ENCODE results near the gene GRIN3B.

GRIN3B gene

DNA sequence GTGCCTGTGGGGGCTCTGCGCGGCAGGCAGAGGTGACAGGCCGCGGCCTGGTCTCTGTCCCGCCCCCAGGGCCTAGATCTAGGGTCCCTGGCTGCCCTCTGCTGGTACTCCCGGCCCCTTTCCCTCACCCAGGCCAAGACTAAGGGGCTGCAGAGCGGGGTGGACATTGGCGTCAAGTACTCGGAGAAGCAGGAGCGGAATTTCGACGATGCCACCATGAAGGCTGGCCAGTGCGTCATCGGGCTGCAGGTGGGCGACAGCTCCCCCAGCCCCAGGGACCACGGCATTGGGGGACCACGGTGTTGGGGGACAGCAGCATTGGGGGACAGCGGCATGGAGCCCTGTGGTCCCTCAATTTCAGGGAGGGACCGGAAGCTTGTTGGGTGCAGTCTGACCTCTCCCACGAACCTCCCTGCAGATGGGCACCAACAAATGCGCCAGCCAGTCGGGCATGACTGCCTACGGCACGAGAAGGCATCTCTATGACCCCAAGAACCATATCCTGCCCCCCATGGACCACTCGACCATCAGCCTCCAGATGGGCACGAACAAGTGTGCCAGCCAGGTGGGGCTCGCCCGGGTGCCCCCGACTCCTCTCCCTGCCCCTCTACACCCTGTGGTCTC, 35.9 kb downstream of the GRIN3B start (continued):
- TF ChIP-seq, protein P1, sequence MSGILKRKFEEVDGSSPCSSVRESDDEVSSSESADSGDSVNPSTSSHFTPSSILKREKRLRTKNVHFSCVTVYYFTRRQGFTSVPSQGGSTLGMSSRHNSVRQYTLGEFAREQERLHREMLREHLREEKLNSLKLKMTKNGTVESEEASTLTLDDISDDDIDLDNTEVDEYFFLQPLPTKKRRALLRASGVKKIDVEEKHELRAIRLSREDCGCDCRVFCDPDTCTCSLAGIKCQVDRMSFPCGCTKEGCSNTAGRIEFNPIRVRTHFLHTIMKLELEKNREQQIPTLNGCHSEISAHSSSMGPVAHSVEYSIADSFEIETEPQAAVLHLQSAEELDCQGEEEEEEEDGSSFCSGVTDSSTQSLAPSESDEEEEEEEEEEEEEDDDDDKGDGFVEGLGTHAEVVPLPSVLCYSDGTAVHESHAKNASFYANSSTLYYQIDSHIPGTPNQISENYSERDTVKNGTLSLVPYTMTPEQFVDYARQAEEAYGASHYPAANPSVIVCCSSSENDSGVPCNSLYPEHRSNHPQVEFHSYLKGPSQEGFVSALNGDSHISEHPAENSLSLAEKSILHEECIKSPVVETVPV (CRISPR knock-in tag; IDR thresholded peaks at IDR 0.05) = no peak

DNA sequence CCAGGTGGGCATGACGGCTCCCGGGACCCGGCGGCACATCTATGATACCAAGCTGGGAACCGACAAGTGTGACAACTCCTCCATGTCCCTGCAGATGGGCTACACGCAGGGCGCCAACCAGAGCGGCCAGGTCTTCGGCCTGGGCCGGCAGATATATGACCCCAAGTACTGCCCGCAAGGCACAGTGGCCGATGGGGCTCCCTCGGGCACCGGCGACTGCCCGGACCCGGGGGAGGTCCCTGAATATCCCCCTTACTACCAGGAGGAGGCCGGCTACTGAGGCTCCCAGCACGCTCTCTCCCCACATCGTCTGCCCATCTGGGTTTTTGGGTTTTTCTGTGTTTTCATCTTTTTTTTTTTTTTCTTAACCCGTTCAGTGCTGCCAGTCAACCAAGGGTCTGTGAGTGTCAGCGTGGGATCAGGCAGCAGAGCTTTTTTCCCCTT, 37.4 kb downstream of the GRIN3B start:
- no peak for ATAC-seq

DNA sequence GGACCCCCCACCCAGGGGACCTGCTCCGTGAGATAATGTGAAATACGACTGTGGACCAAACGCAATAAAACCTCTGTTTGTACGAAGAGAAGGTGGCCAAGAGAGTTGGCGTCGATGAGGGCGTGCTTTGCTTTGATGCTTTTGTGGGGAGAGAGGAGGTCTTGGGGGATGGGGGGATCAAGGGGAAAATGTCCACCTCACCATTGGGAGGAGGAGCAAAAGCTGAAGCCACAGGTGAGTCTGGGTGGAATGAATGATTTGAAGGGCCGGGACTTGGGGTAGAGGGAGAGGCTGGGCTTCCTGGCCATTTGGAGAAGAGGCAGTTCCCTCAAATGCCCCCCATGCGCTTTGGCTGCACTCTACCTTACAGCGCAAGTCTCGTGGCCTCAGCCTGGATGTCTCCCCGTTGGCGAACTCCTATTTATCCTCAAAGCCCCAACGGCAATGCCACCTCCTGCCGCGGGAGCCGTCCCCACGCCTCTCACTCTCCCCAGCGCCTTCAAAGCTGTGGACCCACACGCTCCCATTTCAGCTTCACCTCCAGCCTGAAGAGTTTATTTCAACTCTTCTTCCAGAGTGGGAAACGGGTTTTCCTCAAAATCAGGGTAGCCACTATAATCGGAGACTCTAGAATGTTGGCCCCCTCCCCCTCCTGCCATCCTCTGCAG, 38.9 kb downstream of the GRIN3B start:
- no peak for TF ChIP-seq RARB (CRISPR knock-in tag; IDR thresholded peaks at IDR 0.05)
- no peak for TF ChIP-seq ZNF565 (CRISPR knock-in tag; conservative IDR thresholded peaks at IDR 0.05; ENCODE audit: low read depth)
- peak; percentile 100 for TF ChIP-seq ZFP3 (CRISPR knock-in tag; IDR thresholded peaks at IDR 0.05)
- no peak for TF ChIP-seq CSDC2 (CRISPR knock-in tag; IDR thresholded peaks at IDR 0.05)
- TF ChIP-seq ESRRG (CRISPR knock-in tag; IDR thresholded peaks at IDR 0.05) = no peak
- peak; percentile 0; the same call in 2 of the 3 replicates for ATAC-seq

More for the DNA sequence above, 37.4 kb downstream of the GRIN3B start:
- TF ChIP-seq, protein P1 (CRISPR knock-in tag; IDR thresholded peaks at IDR 0.05) = no peak
- TF ChIP-seq ZFP3 (CRISPR knock-in tag; IDR thresholded peaks at IDR 0.05) = no peak
- no peak for TF ChIP-seq TOX (CRISPR knock-in tag; IDR thresholded peaks at IDR 0.05; ENCODE audit: borderline replicate concordance)
- no peak for TF ChIP-seq ZFP30 (CRISPR knock-in tag; IDR thresholded peaks at IDR 0.05)
- TF ChIP-seq, protein P2, sequence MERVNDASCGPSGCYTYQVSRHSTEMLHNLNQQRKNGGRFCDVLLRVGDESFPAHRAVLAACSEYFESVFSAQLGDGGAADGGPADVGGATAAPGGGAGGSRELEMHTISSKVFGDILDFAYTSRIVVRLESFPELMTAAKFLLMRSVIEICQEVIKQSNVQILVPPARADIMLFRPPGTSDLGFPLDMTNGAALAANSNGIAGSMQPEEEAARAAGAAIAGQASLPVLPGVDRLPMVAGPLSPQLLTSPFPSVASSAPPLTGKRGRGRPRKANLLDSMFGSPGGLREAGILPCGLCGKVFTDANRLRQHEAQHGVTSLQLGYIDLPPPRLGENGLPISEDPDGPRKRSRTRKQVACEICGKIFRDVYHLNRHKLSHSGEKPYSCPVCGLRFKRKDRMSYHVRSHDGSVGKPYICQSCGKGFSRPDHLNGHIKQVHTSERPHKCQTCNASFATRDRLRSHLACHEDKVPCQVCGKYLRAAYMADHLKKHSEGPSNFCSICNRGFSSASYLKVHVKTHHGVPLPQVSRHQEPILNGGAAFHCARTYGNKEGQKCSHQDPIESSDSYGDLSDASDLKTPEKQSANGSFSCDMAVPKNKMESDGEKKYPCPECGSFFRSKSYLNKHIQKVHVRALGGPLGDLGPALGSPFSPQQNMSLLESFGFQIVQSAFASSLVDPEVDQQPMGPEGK (CRISPR knock-in tag; IDR thresholded peaks at IDR 0.05; ENCODE audit: borderline replicate concordance) = no peak

DNA sequence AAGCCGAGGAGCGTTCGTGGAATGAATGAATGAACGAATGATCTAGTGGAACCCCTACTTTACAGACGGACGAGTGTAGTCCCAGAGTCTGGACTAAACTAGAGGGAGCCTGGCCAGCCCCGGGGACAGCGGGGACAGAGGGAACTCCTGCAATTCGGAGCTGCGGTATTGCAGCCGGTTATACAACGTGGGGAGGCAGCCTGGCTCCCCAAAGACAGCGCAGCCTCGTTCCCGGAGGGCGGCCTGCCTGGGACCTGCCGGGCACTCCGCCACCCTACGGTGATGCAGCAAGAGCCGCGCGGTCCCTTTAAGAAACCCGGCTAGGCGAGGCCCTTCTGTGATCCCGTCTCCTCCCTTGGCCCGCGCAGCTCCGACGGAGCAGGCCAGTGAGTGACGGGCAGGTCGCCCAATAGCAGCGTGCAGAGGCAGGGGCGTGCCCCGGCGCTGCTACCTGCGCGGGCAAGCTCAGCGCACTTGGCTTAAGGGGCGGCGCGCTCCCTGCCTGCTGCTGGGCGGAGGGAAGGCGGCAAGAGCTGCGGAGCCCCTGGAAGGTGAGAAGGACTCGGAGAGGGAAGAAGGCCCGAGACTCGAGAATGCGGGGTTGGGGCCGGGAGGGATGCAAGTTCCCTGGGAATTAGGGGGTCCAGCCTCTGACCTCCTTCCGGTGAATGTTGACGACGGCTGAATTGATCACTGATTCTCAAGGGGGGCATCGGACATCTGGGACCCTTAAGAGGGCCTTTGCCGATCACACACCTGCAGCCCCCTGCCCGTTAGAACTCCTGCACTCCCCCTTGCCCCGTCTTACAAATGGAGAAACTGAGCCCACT, 39.6 kb downstream of the GRIN3B start, which contains the start of gene ABCA7:
Gene ABCA7, plus strand, starts transcription at position 462 of the 830 bp plus-strand sequence. CDS start 1,255 bp downstream, outside the sequence.
- ATAC-seq = peak; percentile 83
- TF ChIP-seq TOX (CRISPR knock-in tag; IDR thresholded peaks at IDR 0.05; ENCODE audit: borderline replicate concordance) (no peak; the same call in 1 of the 2 replicates), ZFP30 (CRISPR knock-in tag; IDR thresholded peaks at IDR 0.05) (no peak), ESRRG (CRISPR knock-in tag; IDR thresholded peaks at IDR 0.05) (no peak), ZNF565 (CRISPR knock-in tag; conservative IDR thresholded peaks at IDR 0.05; ENCODE audit: low read depth) (no peak), ZFP3 (CRISPR knock-in tag; IDR thresholded peaks at IDR 0.05) (no peak), RARB (CRISPR knock-in tag; IDR thresholded peaks at IDR 0.05) (peak; percentile 81), ZC3H10 (CRISPR knock-in tag; IDR thresholded peaks at IDR 0.05) (peak; percentile 84), ISL1 (CRISPR knock-in tag; IDR thresholded peaks at IDR 0.05) (no peak), PPARA (CRISPR knock-in tag; IDR thresholded peaks at IDR 0.05; ENCODE audit: borderline replicate concordance) (no peak), OSR1 (CRISPR knock-in tag; IDR thresholded peaks at IDR 0.05) (no peak), CSDC2 (CRISPR knock-in tag; IDR thresholded peaks at IDR 0.05) (peak; percentile 77; the same call in 1 of the 2 replicates), TCF4 (CRISPR knock-in tag; IDR thresholded peaks at IDR 0.05; ENCODE audit: borderline replicate concordance) (no peak), BACH2 (CRISPR knock-in tag; IDR thresholded peaks at IDR 0.05; ENCODE audit: borderline replicate concordance) (no peak), SNAI2 (CRISPR knock-in tag; IDR thresholded peaks at IDR 0.05) (no peak)
- TF ChIP-seq, protein P1 (CRISPR knock-in tag; IDR thresholded peaks at IDR 0.05) = 0 out of 2 replicates have a peak, but pooled peaks have one; percentile 23
- TF ChIP-seq, protein P3, sequence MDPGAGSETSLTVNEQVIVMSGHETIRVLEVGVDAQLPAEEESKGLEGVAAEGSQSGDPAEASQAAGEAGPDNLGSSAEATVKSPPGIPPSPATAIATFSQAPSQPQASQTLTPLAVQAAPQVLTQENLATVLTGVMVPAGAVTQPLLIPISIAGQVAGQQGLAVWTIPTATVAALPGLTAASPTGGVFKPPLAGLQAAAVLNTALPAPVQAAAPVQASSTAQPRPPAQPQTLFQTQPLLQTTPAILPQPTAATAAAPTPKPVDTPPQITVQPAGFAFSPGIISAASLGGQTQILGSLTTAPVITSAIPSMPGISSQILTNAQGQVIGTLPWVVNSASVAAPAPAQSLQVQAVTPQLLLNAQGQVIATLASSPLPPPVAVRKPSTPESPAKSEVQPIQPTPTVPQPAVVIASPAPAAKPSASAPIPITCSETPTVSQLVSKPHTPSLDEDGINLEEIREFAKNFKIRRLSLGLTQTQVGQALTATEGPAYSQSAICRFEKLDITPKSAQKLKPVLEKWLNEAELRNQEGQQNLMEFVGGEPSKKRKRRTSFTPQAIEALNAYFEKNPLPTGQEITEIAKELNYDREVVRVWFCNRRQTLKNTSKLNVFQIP (CRISPR knock-in tag; IDR thresholded peaks at IDR 0.05; ENCODE audit: borderline replicate concordance, low read depth) = no peak
- TF ChIP-seq, protein P4, sequence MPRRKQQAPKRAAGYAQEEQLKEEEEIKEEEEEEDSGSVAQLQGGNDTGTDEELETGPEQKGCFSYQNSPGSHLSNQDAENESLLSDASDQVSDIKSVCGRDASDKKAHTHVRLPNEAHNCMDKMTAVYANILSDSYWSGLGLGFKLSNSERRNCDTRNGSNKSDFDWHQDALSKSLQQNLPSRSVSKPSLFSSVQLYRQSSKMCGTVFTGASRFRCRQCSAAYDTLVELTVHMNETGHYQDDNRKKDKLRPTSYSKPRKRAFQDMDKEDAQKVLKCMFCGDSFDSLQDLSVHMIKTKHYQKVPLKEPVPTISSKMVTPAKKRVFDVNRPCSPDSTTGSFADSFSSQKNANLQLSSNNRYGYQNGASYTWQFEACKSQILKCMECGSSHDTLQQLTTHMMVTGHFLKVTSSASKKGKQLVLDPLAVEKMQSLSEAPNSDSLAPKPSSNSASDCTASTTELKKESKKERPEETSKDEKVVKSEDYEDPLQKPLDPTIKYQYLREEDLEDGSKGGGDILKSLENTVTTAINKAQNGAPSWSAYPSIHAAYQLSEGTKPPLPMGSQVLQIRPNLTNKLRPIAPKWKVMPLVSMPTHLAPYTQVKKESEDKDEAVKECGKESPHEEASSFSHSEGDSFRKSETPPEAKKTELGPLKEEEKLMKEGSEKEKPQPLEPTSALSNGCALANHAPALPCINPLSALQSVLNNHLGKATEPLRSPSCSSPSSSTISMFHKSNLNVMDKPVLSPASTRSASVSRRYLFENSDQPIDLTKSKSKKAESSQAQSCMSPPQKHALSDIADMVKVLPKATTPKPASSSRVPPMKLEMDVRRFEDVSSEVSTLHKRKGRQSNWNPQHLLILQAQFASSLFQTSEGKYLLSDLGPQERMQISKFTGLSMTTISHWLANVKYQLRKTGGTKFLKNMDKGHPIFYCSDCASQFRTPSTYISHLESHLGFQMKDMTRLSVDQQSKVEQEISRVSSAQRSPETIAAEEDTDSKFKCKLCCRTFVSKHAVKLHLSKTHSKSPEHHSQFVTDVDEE (CRISPR knock-in tag; IDR thresholded peaks at IDR 0.05) = no peak
- TF ChIP-seq, protein P5, sequence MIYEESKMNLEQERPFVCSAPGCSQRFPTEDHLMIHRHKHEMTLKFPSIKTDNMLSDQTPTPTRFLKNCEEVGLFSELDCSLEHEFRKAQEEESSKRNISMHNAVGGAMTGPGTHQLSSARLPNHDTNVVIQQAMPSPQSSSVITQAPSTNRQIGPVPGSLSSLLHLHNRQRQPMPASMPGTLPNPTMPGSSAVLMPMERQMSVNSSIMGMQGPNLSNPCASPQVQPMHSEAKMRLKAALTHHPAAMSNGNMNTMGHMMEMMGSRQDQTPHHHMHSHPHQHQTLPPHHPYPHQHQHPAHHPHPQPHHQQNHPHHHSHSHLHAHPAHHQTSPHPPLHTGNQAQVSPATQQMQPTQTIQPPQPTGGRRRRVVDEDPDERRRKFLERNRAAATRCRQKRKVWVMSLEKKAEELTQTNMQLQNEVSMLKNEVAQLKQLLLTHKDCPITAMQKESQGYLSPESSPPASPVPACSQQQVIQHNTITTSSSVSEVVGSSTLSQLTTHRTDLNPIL (CRISPR knock-in tag; IDR thresholded peaks at IDR 0.05; ENCODE audit: low read depth) = no peak
